ENCODE data around the gene CMPK1.

Gene CMPK1

DNA sequence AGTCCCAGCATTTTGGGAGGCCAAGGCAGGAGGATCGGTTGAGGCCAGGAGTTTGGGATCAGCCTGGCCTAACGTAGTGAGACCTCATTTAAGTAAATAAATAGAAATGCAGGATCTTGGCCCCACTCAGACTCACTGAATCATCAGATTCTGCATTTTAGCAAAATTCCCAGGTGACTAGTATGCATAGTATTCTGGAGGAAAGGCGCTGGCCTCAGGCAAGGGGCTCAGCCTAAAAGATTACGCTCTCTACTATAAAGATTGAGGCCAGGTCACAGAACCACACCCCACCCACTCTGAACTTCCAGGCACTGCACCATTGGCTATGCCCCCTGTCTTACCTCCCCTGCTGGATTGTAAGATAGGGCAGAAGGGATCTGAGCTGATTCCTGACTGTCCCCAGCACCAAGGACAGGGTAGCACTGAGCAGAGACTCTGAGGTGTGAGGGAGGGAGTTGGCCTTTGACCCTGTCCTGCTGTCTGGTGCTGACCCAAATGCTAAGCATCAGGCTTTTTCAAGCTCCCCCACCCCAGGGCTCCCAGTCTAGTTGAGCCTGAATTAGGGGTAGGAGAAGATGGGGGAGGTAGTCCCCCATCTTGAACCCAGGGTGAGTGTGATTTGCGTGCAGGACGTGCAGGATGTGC is 85.2 kb downstream of the CMPK1 start:
- DNase-seq (ENCODE audit: low read depth in 4 of 4, low spot score in 1 of 4) = no peak

DNA sequence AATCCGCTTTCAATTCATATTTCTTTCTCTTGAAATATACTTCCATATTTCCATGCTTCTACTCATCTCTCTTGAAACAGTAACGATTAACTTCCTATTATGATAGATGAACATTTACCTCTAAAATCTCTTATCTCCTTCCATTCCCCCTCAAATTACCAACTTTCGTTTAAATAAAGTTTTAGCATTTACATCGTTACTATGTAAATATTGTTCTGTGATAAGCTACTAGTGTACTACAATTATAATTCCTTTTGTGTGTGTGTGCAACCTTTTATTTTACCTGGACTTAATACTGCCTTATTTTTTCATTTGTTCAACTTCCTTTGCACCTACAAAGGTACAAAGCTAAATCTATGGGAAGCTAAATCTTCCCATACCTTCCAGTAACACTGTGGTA is 87.0 kb downstream of the CMPK1 start:
- no peak for DNase-seq (ENCODE audit: low read depth in 4 of 4, low spot score in 1 of 4)

DNA sequence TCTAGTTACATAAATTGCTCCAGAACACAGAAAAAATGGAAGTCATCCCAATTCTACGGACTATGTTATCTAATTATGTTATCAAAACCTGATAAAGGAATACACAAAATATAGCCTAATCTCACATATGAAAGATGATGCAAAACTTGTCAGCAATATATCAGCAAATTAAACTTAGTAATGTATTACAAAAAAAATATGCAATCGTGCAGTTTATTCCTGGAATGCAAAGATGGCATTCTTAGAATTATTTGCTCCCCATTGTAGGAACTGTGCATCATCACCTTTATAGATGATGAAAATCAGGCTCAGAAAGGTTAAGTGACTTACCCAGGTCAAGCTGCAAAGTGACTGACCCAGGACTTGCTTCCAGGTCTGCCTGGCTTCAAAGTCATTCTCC is 90.3 kb downstream of the CMPK1 start:
- DNase-seq (ENCODE audit: low read depth in 4 of 4, low spot score in 1 of 4) = no peak

DNA sequence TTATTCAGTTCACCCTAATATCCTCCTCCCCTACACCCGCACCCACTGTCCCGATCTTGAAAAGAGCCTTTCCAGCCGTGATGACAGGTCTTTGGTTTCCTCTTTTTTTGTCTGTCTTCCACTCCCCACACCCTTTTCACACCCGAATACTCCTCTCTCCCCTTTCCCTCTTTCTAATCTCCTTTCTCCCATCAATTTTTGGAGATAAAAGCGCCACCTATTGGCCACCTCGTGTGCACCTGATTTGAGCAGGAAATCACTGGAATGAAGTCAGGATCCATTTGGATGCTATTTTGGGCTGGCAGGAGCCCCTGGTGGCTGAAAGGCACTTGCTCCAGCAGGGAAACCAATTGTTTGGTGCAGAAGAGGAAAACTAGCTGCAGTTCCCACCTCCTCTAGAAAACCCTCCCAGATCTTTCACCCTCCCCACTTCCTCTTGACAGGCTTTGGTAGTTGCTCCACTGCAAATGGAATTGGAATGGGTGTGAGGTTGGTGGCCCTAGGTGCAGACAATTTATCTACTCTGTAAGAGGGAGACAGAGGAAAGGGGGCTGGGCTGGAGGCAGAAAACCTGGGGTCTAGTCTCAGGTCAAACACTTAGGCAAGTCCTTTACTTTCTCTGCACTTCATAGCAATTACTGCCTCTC is 90.9 kb downstream of the CMPK1 start:
- DNase-seq (ENCODE audit: low read depth in 4 of 4, low spot score in 1 of 4) = no peak
